ENCODE measurements around the gene FOXRED2. TPM values are rescaled to one million over a fixed set of nuclear protein-coding genes. Genes with fewer than 3 reads are reported as not detected.
"Not testable (repeated sequence)": the region's sequence is repeated elsewhere in the genome, so short reads cannot be mapped to it uniquely, and the experiment has no call there.

The FOXRED2 gene
- total RNA-seq, 1 experiment from 2014 or later = 34.4 TPM

- peaks cover 3% of the 10 kb centered on the region for H3K27me3 Mint-ChIP-seq (ENCODE audit: low read depth)
- no peaks in the 10 kb centered on the region for H3K79me1 ChIP-seq (ENCODE audit: insufficient read depth, low read depth, low read length, poor library complexity, severe bottlenecking)
- no peak overlapping the region for H2AK5ac ChIP-seq (ENCODE audit: insufficient read length, low read length)
- no peak overlapping the region for H3K27ac ChIP-seq (ENCODE audit: insufficient read length, low read depth, low read length)
- no peak overlapping the region for H3K23ac ChIP-seq (ENCODE audit: insufficient read length, low read depth, low read length)
- H3K4me3 Mint-ChIP-seq = no peak overlapping the region
- H2BK12ac ChIP-seq (ENCODE audit: insufficient read length, low read depth, low read length) = no peak overlapping the region
- no peak overlapping the region for H3T11ph ChIP-seq (ENCODE audit: low read length)
- no peak overlapping the region for H3K9ac ChIP-seq (ENCODE audit: extremely low read depth, insufficient read length, low read length)
- H3K4me1 ChIP-seq (ENCODE audit: insufficient read depth, low read length) = no peaks in the 10 kb centered on the region
- H3K9me3 ChIP-seq (ENCODE audit: control insufficient read depth, low read depth, low read length) = no peaks in the 10 kb centered on the region
- H2AFZ ChIP-seq (ENCODE audit: low read length) = no peak overlapping the region
- H2BK20ac ChIP-seq (ENCODE audit: low read depth, low read length, poor library complexity, severe bottlenecking) = no peak overlapping the region
- peak; percentile 41 for DNase-seq
- H3K23me2 ChIP-seq (ENCODE audit: insufficient read length, low read depth, low read length, poor library complexity, severe bottlenecking) = no peaks in the 10 kb centered on the region
- no peak overlapping the region for H4K8ac ChIP-seq (replicated peaks; ENCODE audit: insufficient read length, low read depth, low read length)
- H3K14ac ChIP-seq (ENCODE audit: insufficient read depth, low read length) = no peak overlapping the region; the same call in 1 of the 2 replicates
- no peak overlapping the region for H3K27ac Mint-ChIP-seq
- no peak overlapping the region for H3K56ac ChIP-seq (ENCODE audit: insufficient read length, low read depth, low read length)
- no peak overlapping the region for H3K18ac ChIP-seq (ENCODE audit: insufficient read length, low read depth, low read length)
- TF ChIP-seq CTCF (conservative IDR thresholded peaks at IDR 0.05) = no peak
- H2BK15ac ChIP-seq (ENCODE audit: low read depth, low read length) = no peak overlapping the region
- no peak overlapping the region for H3K4ac ChIP-seq (ENCODE audit: low read depth, low read length)
- H4K5ac ChIP-seq (ENCODE audit: insufficient read length, low read depth, low read length) = no peak overlapping the region
- no CpG with 5 or more reads among the region's 7 CpGs for WGBS (ENCODE audit: extremely low coverage, insufficient read length, low lambda C conversion rate)
- H3K36me3 Mint-ChIP-seq (ENCODE audit: insufficient read depth in 1 of 3, low read depth in 3 of 3) = no peaks in the 10 kb centered on the region; a peak in 2 of 7 replicates
- H3K79me2 ChIP-seq (ENCODE audit: insufficient read depth, low read length) = no peaks in the 10 kb centered on the region
- H4K91ac ChIP-seq (ENCODE audit: insufficient read length, low read depth, low read length) = no peak overlapping the region
- no peak overlapping the region for H2BK120ac ChIP-seq (ENCODE audit: low read depth, low read length, poor library complexity, severe bottlenecking)
- H3K4me1 Mint-ChIP-seq = peaks cover 0 to 3% of the 10 kb centered on the region in 2 experiments; a peak in 1 of 4 replicates
- no peak overlapping the region for H2BK5ac ChIP-seq (ENCODE audit: insufficient read length, low read length)
- H3K9me3 Mint-ChIP-seq = peaks cover 20% of the 10 kb centered on the region in 2 experiments
- no peak overlapping the region for H3K4me2 ChIP-seq (ENCODE audit: insufficient read depth, insufficient read length, low read length)
- peaks cover 3% of the 10 kb centered on the region for H4K20me1 ChIP-seq (ENCODE audit: control insufficient read depth, insufficient read depth, insufficient read length)
- no peaks in the 10 kb centered on the region for H3K27me3 ChIP-seq (ENCODE audit: insufficient read depth, low read length)
Observed at GRCh38 chr22:36536717-36537116, 29.9 kb upstream of the FOXRED2 start.

- WGBS (ENCODE audit: extremely low coverage, insufficient read length, low lambda C conversion rate) = no CpG with 5 or more reads among the region's 4 CpGs
Observed at GRCh38 chr22:36533320-36533719, 26.5 kb upstream of the FOXRED2 start.

More at GRCh38 chr22:36533320-36533719, 26.5 kb upstream of the FOXRED2 start:
- not testable (repeated sequence) for DNase-seq; H3K79me2 ChIP-seq (ENCODE audit: insufficient read depth, low read length); H3K9me3 ChIP-seq (ENCODE audit: control insufficient read depth, low read depth, low read length); H3K14ac ChIP-seq (ENCODE audit: insufficient read depth, low read length); H2BK5ac ChIP-seq (ENCODE audit: insufficient read length, low read length); H4K20me1 ChIP-seq (ENCODE audit: control insufficient read depth, insufficient read depth, insufficient read length); H4K8ac ChIP-seq (replicated peaks; ENCODE audit: insufficient read length, low read depth, low read length); H3K23me2 ChIP-seq (ENCODE audit: insufficient read length, low read depth, low read length, poor library complexity, severe bottlenecking); H2AFZ ChIP-seq (ENCODE audit: low read length); H3K4me3 Mint-ChIP-seq; H3K56ac ChIP-seq (ENCODE audit: insufficient read length, low read depth, low read length); H3K79me1 ChIP-seq (ENCODE audit: insufficient read depth, low read depth, low read length, poor library complexity, severe bottlenecking); H4K91ac ChIP-seq (ENCODE audit: insufficient read length, low read depth, low read length); H3K4me2 ChIP-seq (ENCODE audit: insufficient read depth, insufficient read length, low read length); H3K4me1 Mint-ChIP-seq; H3K27ac ChIP-seq (ENCODE audit: insufficient read length, low read depth, low read length); H4K5ac ChIP-seq (ENCODE audit: insufficient read length, low read depth, low read length); H3K36me3 Mint-ChIP-seq (ENCODE audit: insufficient read depth in 1 of 3, low read depth in 3 of 3); H2BK15ac ChIP-seq (ENCODE audit: low read depth, low read length); H3K4ac ChIP-seq (ENCODE audit: low read depth, low read length); H3K27me3 ChIP-seq (ENCODE audit: insufficient read depth, low read length); H3K4me1 ChIP-seq (ENCODE audit: insufficient read depth, low read length); H3K27ac Mint-ChIP-seq; H2AK5ac ChIP-seq (ENCODE audit: insufficient read length, low read length); H3K9ac ChIP-seq (ENCODE audit: extremely low read depth, insufficient read length, low read length); H2BK120ac ChIP-seq (ENCODE audit: low read depth, low read length, poor library complexity, severe bottlenecking); H2BK12ac ChIP-seq (ENCODE audit: insufficient read length, low read depth, low read length); H3K23ac ChIP-seq (ENCODE audit: insufficient read length, low read depth, low read length); H3K27me3 Mint-ChIP-seq (ENCODE audit: low read depth); H2BK20ac ChIP-seq (ENCODE audit: low read depth, low read length, poor library complexity, severe bottlenecking); H3T11ph ChIP-seq (ENCODE audit: low read length); H3K18ac ChIP-seq (ENCODE audit: insufficient read length, low read depth, low read length)
- peaks cover 20% of the 10 kb centered on the region in 2 experiments for H3K9me3 Mint-ChIP-seq

Data from H9 (cell line).